SK-N-SH (cell line): ENCODE measurements around the gene NCS1. TPM values are rescaled to one million over a fixed set of nuclear protein-coding genes. Genes with fewer than 3 reads are reported as not detected.

Experiments used
- CTCF ChIA-PET: fragments of 300-600, 350-600 bp; formaldehyde crosslinking; extraction: SDS; loops from one replicate; lab custom pipeline; 2021; lab: Yijun Ruan, JAX
- POLR2A ChIA-PET: fragments of 350-600 bp; sonication (Branson Sonifier 250); formaldehyde crosslinking; extraction: SDS; loops from one replicate; lab custom pipeline; 2020; ENCODE audit warnings: antibody characterized with exemption, inconsistent platforms; lab: Yijun Ruan, JAX
- DNase-seq: peaks from one replicate; pipeline ENCODE4 v3.0.0; 2012
- H2AFZ ChIP-seq: fragments of 200-600 bp; sonication (generic); 2 replicates; pipeline ENCODE4 v1.8.1; 2016; ENCODE audit warnings: antibody characterized with exemption, mild to moderate bottlenecking, low read depth
- H3F3A ChIP-seq: fragments of 200-600 bp; sonication (generic); replicated peaks from 2 replicates; pipeline ENCODE3; 2016; ENCODE audit warnings: antibody characterized with exemption, mild to moderate bottlenecking; ENCODE audit not compliant: insufficient read depth
- H3K27ac ChIP-seq, 2 experiments: fragments of 200-500 bp in 1 of 2; fragments of 200-600 bp in 1 of 2; sonication (Bioruptor generic) in 1 of 2; sonication (generic), shearing (Covaris generic) in 1 of 2; 2 replicates each; pipeline versions ENCODE4 v1.5.1 to v1.6.1; 2014 to 2016; ENCODE audit warnings: low read depth in 2 of 2, inconsistent platforms in 1 of 2, low read length in 1 of 2, mild to moderate bottlenecking in 1 of 2, mixed read lengths in 1 of 2
- H3K27me3 ChIP-seq: fragments of 200-600 bp; sonication (generic), shearing (Covaris generic); 2 replicates; pipeline ENCODE4 v1.6.1; 2016; ENCODE audit warnings: mixed run types; ENCODE audit not compliant: insufficient read depth
- H3K36me3 ChIP-seq, 2 experiments: fragments of 200-500 bp in 1 of 2; fragments of 200-600 bp in 1 of 2; sonication (Bioruptor generic) in 1 of 2; sonication (generic) in 1 of 2; replicated peaks in 1 of 2; 2 replicates each; pipeline versions ENCODE3 to v1.5.1; 2014 to 2016; ENCODE audit warnings: low read length in 1 of 2, mild to moderate bottlenecking in 1 of 2; ENCODE audit not compliant: insufficient read depth in 2 of 2, control insufficient read depth in 1 of 2
- H3K4me1 ChIP-seq, 2 experiments: fragments of 200-500 bp in 1 of 2; fragments of 200-600 bp in 1 of 2; sonication (Bioruptor generic) in 1 of 2; sonication (generic), shearing (Covaris generic) in 1 of 2; 2 replicates each; pipeline versions ENCODE4 v1.5.1 to v1.6.1; 2014 to 2016; ENCODE audit warnings: low read depth in 1 of 2, low read length in 1 of 2, mixed run types in 1 of 2; ENCODE audit not compliant: insufficient read depth in 2 of 2, control insufficient read depth in 1 of 2
- H3K4me2 ChIP-seq: fragments of 200-600 bp; sonication (generic), shearing (Covaris generic); 2 replicates; pipeline ENCODE4 v1.6.1; 2017; ENCODE audit warnings: mixed run types
- H3K4me3 ChIP-seq, 2 experiments: fragments of 200-500 bp in 1 of 2; fragments of 200-600 bp in 1 of 2; sonication (Bioruptor generic) in 1 of 2; sonication (generic), shearing (Covaris generic) in 1 of 2; 2 replicates each; pipeline versions ENCODE4 v1.5.1 to v1.8.1; 2014 to 2016; ENCODE audit warnings: low read depth in 2 of 2, inconsistent platforms in 1 of 2, low read length in 1 of 2, mild to moderate bottlenecking in 1 of 2, mixed read lengths in 1 of 2, moderate library complexity in 1 of 2
- H3K79me2 ChIP-seq: fragments of 200-600 bp; sonication (generic); 2 replicates; pipeline ENCODE4 v1.8.1; 2017; ENCODE audit warnings: mild to moderate bottlenecking; ENCODE audit not compliant: insufficient read depth
- H3K9ac ChIP-seq: fragments of 200-600 bp; sonication (generic); 2 replicates; pipeline ENCODE4 v1.6.1; 2017; ENCODE audit warnings: mixed run types
- H3K9me2 ChIP-seq: fragments of 200-600 bp; sonication (generic); 2 replicates; pipeline ENCODE4 v1.6.1; 2017; ENCODE audit warnings: mixed run types
- H3K9me3 ChIP-seq: fragments of 200-600 bp; sonication (generic); 2 replicates; pipeline ENCODE4 v1.6.1; 2017; ENCODE audit warnings: mixed run types, mild to moderate bottlenecking, moderate library complexity
- H4K20me1 ChIP-seq: fragments of 200-600 bp; sonication (generic); 2 replicates; pipeline ENCODE4 v1.6.1; 2017; ENCODE audit warnings: mild to moderate bottlenecking, mixed run types; ENCODE audit not compliant: insufficient read depth
- CHD2 ChIP-seq: fragments of 150-350 bp; IDR thresholded peaks from 2 replicates; pipeline ENCODE4 v1.6.1; 2018; ENCODE audit warnings: low read length; ENCODE audit not compliant: partially characterized antibody
- CTCF ChIP-seq: fragments of 200-600 bp; sonication (generic); IDR thresholded peaks from 2 replicates; pipeline ENCODE4 v1.6.1; 2017; ENCODE audit warnings: antibody characterized with exemption, mild to moderate bottlenecking, moderate library complexity
- ELF1 ChIP-seq: IDR thresholded peaks from 2 replicates; pipeline ENCODE4 v1.4.0; 2012
- FOXJ3 ChIP-seq: sonication (generic); formaldehyde crosslinking; IDR thresholded peaks from 2 replicates; pipeline ENCODE4 v1.5.1; 2020; ENCODE audit warnings: mild to moderate bottlenecking, missing genetic modification reagents
- FOXM1 ChIP-seq: IDR thresholded peaks from 2 replicates; pipeline ENCODE4 v1.4.0; 2012; ENCODE audit warnings: low read depth, mild to moderate bottlenecking
- GABPA ChIP-seq: IDR thresholded peaks from 2 replicates; pipeline ENCODE4 v1.4.0; 2012; ENCODE audit warnings: low read depth, mild to moderate bottlenecking
- GATA2 ChIP-seq: sonication (generic); formaldehyde crosslinking; IDR thresholded peaks from 2 replicates; pipeline ENCODE4 v1.5.0; 2020; ENCODE audit warnings: mild to moderate bottlenecking, missing genetic modification reagents
- JUND ChIP-seq: IDR thresholded peaks from 2 replicates; pipeline ENCODE4 v1.4.0; 2012
- MAX ChIP-seq: IDR thresholded peaks from 2 replicates; pipeline ENCODE4 v1.4.0; 2012; ENCODE audit warnings: low read depth
- MXI1 ChIP-seq: IDR thresholded peaks from 2 replicates; pipeline ENCODE4 v1.6.1; 2012; ENCODE audit warnings: mild to moderate bottlenecking, low read depth, low read length, improper control_type of control experiment
- NRF1 ChIP-seq: IDR thresholded peaks from 2 replicates; pipeline ENCODE4 v1.6.1; 2012; ENCODE audit warnings: low read depth, mild to moderate bottlenecking, low read length
- PBX3 ChIP-seq: IDR thresholded peaks from 2 replicates; pipeline ENCODE4; 2012
- RCOR1 ChIP-seq: fragments of 150-350 bp; IDR thresholded peaks from 2 replicates; pipeline ENCODE4 v1.6.1; 2017; ENCODE audit warnings: antibody characterized with exemption, low read length
- RXRA ChIP-seq: IDR thresholded peaks from 2 replicates; pipeline ENCODE4 v1.4.0; 2012; ENCODE audit warnings: low read depth, mild to moderate bottlenecking, borderline replicate concordance
- TAF1 ChIP-seq: IDR thresholded peaks from 2 replicates; pipeline ENCODE4 v1.6.1; 2012; ENCODE audit warnings: low read depth, mild to moderate bottlenecking, low read length, moderate library complexity, borderline replicate concordance
- TCF12 ChIP-seq: IDR thresholded peaks from 2 replicates; pipeline ENCODE4 v1.4.0; 2012
- USF1 ChIP-seq: IDR thresholded peaks from 2 replicates; pipeline ENCODE4 v1.4.0; 2012; ENCODE audit warnings: low read depth, borderline replicate concordance
- USF2 ChIP-seq: fragments of 150-350 bp; IDR thresholded peaks from 2 replicates; pipeline ENCODE4 v1.6.1; 2017; ENCODE audit warnings: antibody characterized with exemption, low read length, low read depth, borderline replicate concordance
- YY1 ChIP-seq: IDR thresholded peaks from 2 replicates; pipeline ENCODE4 v1.4.0; 2012; ENCODE audit warnings: low read depth, mild to moderate bottlenecking
- ZBTB33 ChIP-seq: IDR thresholded peaks from 2 replicates; pipeline ENCODE4 v1.4.0; 2012; ENCODE audit warnings: low read depth, borderline replicate concordance
- WGBS: methylation state at CpG from one replicate; pipeline ENCODE4 v1.1.6; 2017; ENCODE audit warnings: low lambda C conversion rate; 5-methylcytosine and 5-hydroxymethylcytosine counted together
- polyA plus RNA-seq, 3 experiments: library from polyadenylated mRNA; depleted of rRNA; stranded (reverse); fragments of >200 nt; gene quantifications; 2 replicates each; pipeline ENCODE4 v1.2.3, GENCODE V29; 2012

NCS1 gene
- polyA plus RNA-seq, 1 of the 3 experiments (the other 2 are of a cell fraction), result 40.6 TPM

- H3K9me3 ChIP-seq, result no peaks in the 10 kb centered on the region
- H3K27me3 ChIP-seq, result no peaks in the 10 kb centered on the region
- ChIA-PET POLR2A (interaction anchor here (0.6 to 1.8 kb wide), 2 partner anchors 19 to 125 kb away, joined by 3 to 4 read pairs; no protein-coding TSS in a partner anchor), CTCF (interaction anchor here (1.0 to 3.9 kb wide), 5 partner anchors 18 to 692 kb away, joined by 4 to 22 read pairs (median 9); no protein-coding TSS in a partner anchor)
- no peak for DNase-seq
- no peak overlapping the region for H3K27ac ChIP-seq
- H3K79me2 ChIP-seq, result peaks cover 70% of the 10 kb centered on the region
- peaks cover 15% of the 10 kb centered on the region for H3F3A ChIP-seq
- no peak overlapping the region for H3K4me2 ChIP-seq
- H3K4me3 ChIP-seq, result no peak overlapping the region
- peaks cover 67% of the 10 kb centered on the region for H4K20me1 ChIP-seq
- H3K36me3 ChIP-seq, result peaks cover 0 to 3% of the 10 kb centered on the region in 2 experiments
- H3K9ac ChIP-seq, result no peak overlapping the region
- TF ChIP-seq NRF1, result no peak
- TF ChIP-seq USF1, result no peak
- no peak for TF ChIP-seq MXI1
- TF ChIP-seq RCOR1, result no peak
- no peak for TF ChIP-seq MAX
- no peak for TF ChIP-seq YY1
- TF ChIP-seq RXRA, result no peak
- TF ChIP-seq JUND, result no peak
- H2AFZ ChIP-seq, result no peak overlapping the region
- WGBS, result 100% methylated on average over 4 of the region's 8 CpGs
- peaks cover 6 to 24% of the 10 kb centered on the region in 2 experiments; a peak in 1 of 4 replicates for H3K4me1 ChIP-seq
- H3K9me2 ChIP-seq, result no peaks in the 10 kb centered on the region
Measured at GRCh38 chr9:130174920-130175321, 2.7 kb downstream of the NCS1 start.

GRCh38 chr9:130175355-130175754 lies 3.2 kb downstream of the NCS1 start:
- no peak overlapping the region for H3K27ac ChIP-seq
- 96% methylated on average over 7 of the region's 9 CpGs for WGBS
- H2AFZ ChIP-seq, result no peak overlapping the region
- H3K4me2 ChIP-seq, result no peak overlapping the region
- POLR2A ChIA-PET, result no interaction called here
- H3K9ac ChIP-seq, result no peak overlapping the region
- peaks cover 15% of the 10 kb centered on the region for H3F3A ChIP-seq
- peaks cover 71% of the 10 kb centered on the region for H4K20me1 ChIP-seq
- peaks cover 0 to 3% of the 10 kb centered on the region in 2 experiments for H3K36me3 ChIP-seq
- no peak overlapping the region for H3K4me3 ChIP-seq
- no peak for DNase-seq
- H3K79me2 ChIP-seq, result peaks cover 74% of the 10 kb centered on the region
- no peaks in the 10 kb centered on the region for H3K9me3 ChIP-seq
- CTCF ChIA-PET, result interaction anchor here (3.0 to 3.9 kb wide), 2 partner anchors 60 to 68 kb away, joined by 9 to 22 read pairs; no protein-coding TSS in a partner anchor
- TF ChIP-seq CTCF (no peak), USF2 (no peak), TAF1 (no peak), MAX (no peak), FOXM1 (no peak), PBX3 (no peak), RXRA (no peak), TCF12 (no peak), GABPA (no peak), FOXJ3 (CRISPR knock-in tag) (no peak), ELF1 (no peak), CHD2 (no peak), GATA2 (CRISPR knock-in tag) (no peak), ZBTB33 (no peak), USF1 (no peak), JUND (no peak)
- peaks cover 6 to 24% of the 10 kb centered on the region in 2 experiments; a peak in 1 of 4 replicates for H3K4me1 ChIP-seq
- H3K9me2 ChIP-seq, result no peaks in the 10 kb centered on the region
- H3K27me3 ChIP-seq, result no peaks in the 10 kb centered on the region
